ENCODE measurements around the gene ERLEC1. TPM values are rescaled to one million over a fixed set of nuclear protein-coding genes. Genes with fewer than 3 reads are reported as not detected.

ERLEC1 gene
- total RNA-seq, 1 donor from 2014 or later, result 54.2 TPM

- TF ChIP-seq EZH2 (IDR thresholded peaks at IDR 0.05; ENCODE audit: insufficient read depth, low read length), result no peak
- TF ChIP-seq CTCF (IDR thresholded peaks at IDR 0.05; ENCODE audit: insufficient read depth, low read depth, low read length), result no peak
- H3K27ac Mint-ChIP-seq (ENCODE audit: unreplicated experiment), result no peak overlapping the region
- H3K4me3 Mint-ChIP-seq (ENCODE audit: unreplicated experiment), result no peak overlapping the region
- H3K27me3 Mint-ChIP-seq (ENCODE audit: low read depth, unreplicated experiment), result no peaks in the 10 kb centered on the region
- H3K36me3 ChIP-seq (ENCODE audit: insufficient read depth, low read length), result no peaks in the 10 kb centered on the region
- H3K9me3 ChIP-seq (ENCODE audit: insufficient read depth, low read depth, low read length), result no peaks in the 10 kb centered on the region
- no peaks in the 10 kb centered on the region for H3K27me3 ChIP-seq (ENCODE audit: insufficient read depth, low read length)
- H3K36me3 Mint-ChIP-seq (ENCODE audit: low read depth, unreplicated experiment), result peaks cover 11% of the 10 kb centered on the region
- DNase-seq (ENCODE audit: low read depth) (no peak), FAIRE-seq (no peak)
- no peak overlapping the region for H3K9ac ChIP-seq (ENCODE audit: low read length)
- H3K4me3 ChIP-seq (ENCODE audit: insufficient read depth, low read depth, low read length), result no peak overlapping the region
- H4K20me1 ChIP-seq (ENCODE audit: insufficient read depth, low read length), result no peaks in the 10 kb centered on the region
- H2AFZ ChIP-seq (ENCODE audit: low read depth, low read length), result no peak overlapping the region
- no peaks in the 10 kb centered on the region for H3K79me2 ChIP-seq (ENCODE audit: insufficient read depth, low read length)
- H3K4me1 Mint-ChIP-seq (ENCODE audit: low read depth, unreplicated experiment), result peaks cover 14% of the 10 kb centered on the region
- no peak overlapping the region for H3K4me2 ChIP-seq (ENCODE audit: low read length)
- H3K4me1 ChIP-seq (ENCODE audit: insufficient read depth, low read length), result no peaks in the 10 kb centered on the region
- no peak overlapping the region for H3K27ac ChIP-seq (ENCODE audit: low read depth, low read length)
- no peaks in the 10 kb centered on the region for H3K9me3 Mint-ChIP-seq (ENCODE audit: unreplicated experiment)
These were observed 47.8 kb upstream of the ERLEC1 start for GRCh38 chr2:53739032-53739431.

DNA sequence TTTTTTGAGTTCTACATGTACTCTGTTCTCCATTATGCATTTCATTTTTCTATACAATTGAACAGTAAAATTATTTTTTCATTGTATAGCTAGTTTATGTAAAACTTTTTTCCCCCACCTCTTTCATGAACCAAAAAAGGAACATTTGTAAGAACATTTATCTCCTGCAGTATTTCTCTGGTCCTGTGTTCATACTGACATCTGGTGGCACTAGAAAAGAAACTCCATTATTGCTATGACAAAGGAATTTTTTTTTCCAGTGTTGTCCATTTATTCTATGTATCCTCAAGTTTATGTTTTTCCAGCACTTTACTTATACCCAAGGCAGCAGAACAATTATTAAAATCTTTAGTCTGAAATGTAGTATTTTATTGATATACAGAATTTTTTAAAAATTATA, 46.7 kb upstream of the ERLEC1 start:
- Mint-ChIP-seq H3K36me3 (ENCODE audit: low read depth, unreplicated experiment) (peaks cover 5% of the 10 kb centered on the region), H3K4me3 (ENCODE audit: unreplicated experiment) (no peak overlapping the region), H3K27me3 (ENCODE audit: low read depth, unreplicated experiment) (no peaks in the 10 kb centered on the region), H3K27ac (ENCODE audit: unreplicated experiment) (no peak overlapping the region), H3K9me3 (ENCODE audit: unreplicated experiment) (no peaks in the 10 kb centered on the region), H3K4me1 (ENCODE audit: low read depth, unreplicated experiment) (peaks cover 8% of the 10 kb centered on the region)
- no peak overlapping the region for H3K27ac ChIP-seq (ENCODE audit: low read depth, low read length)
- no peaks in the 10 kb centered on the region for H3K4me1 ChIP-seq (ENCODE audit: insufficient read depth, low read length)
- H3K4me3 ChIP-seq (ENCODE audit: insufficient read depth, low read depth, low read length), result no peak overlapping the region
- no peaks in the 10 kb centered on the region for H3K79me2 ChIP-seq (ENCODE audit: insufficient read depth, low read length)
- H3K9ac ChIP-seq (ENCODE audit: low read length), result no peak overlapping the region
- no peak overlapping the region for H2AFZ ChIP-seq (ENCODE audit: low read depth, low read length)
- H3K9me3 ChIP-seq (ENCODE audit: insufficient read depth, low read depth, low read length), result no peaks in the 10 kb centered on the region
- H4K20me1 ChIP-seq (ENCODE audit: insufficient read depth, low read length), result no peaks in the 10 kb centered on the region
- H3K36me3 ChIP-seq (ENCODE audit: insufficient read depth, low read length), result no peaks in the 10 kb centered on the region
- H3K27me3 ChIP-seq (ENCODE audit: insufficient read depth, low read length), result no peaks in the 10 kb centered on the region
- H3K4me2 ChIP-seq (ENCODE audit: low read length), result no peak overlapping the region
- no peak for TF ChIP-seq EZH2 (IDR thresholded peaks at IDR 0.05; ENCODE audit: insufficient read depth, low read length)
- TF ChIP-seq CTCF (IDR thresholded peaks at IDR 0.05; ENCODE audit: insufficient read depth, low read depth, low read length), result peak; percentile 37
- FAIRE-seq, result no peak
- peak; percentile 35 for DNase-seq (ENCODE audit: low read depth)

- Histone ChIP-seq H3K4me2 (ENCODE audit: low read length) (no peak overlapping the region), H4K20me1 (ENCODE audit: insufficient read depth, low read length) (no peaks in the 10 kb centered on the region), H3K4me3 (ENCODE audit: insufficient read depth, low read depth, low read length) (no peak overlapping the region), H3K36me3 (ENCODE audit: insufficient read depth, low read length) (peaks cover 3% of the 10 kb centered on the region), H3K4me1 (ENCODE audit: insufficient read depth, low read length) (no peaks in the 10 kb centered on the region), H3K9me3 (ENCODE audit: insufficient read depth, low read depth, low read length) (no peaks in the 10 kb centered on the region), H2AFZ (ENCODE audit: low read depth, low read length) (no peak overlapping the region), H3K27ac (ENCODE audit: low read depth, low read length) (no peak overlapping the region), H3K79me2 (ENCODE audit: insufficient read depth, low read length) (no peaks in the 10 kb centered on the region), H3K9ac (ENCODE audit: low read length) (no peak overlapping the region), H3K27me3 (ENCODE audit: insufficient read depth, low read length) (no peaks in the 10 kb centered on the region)
- Mint-ChIP-seq H3K27ac (ENCODE audit: unreplicated experiment) (no peak overlapping the region), H3K9me3 (ENCODE audit: unreplicated experiment) (no peaks in the 10 kb centered on the region), H3K36me3 (ENCODE audit: low read depth, unreplicated experiment) (peaks cover 2% of the 10 kb centered on the region), H3K4me3 (ENCODE audit: unreplicated experiment) (no peak overlapping the region), H3K27me3 (ENCODE audit: low read depth, unreplicated experiment) (no peaks in the 10 kb centered on the region), H3K4me1 (ENCODE audit: low read depth, unreplicated experiment) (peaks cover 8% of the 10 kb centered on the region)
- no peak for DNase-seq (ENCODE audit: low read depth)
- TF ChIP-seq EZH2 (IDR thresholded peaks at IDR 0.05; ENCODE audit: insufficient read depth, low read length) (no peak), CTCF (IDR thresholded peaks at IDR 0.05; ENCODE audit: insufficient read depth, low read depth, low read length) (no peak)
- FAIRE-seq, result no peak
These were observed 42.3 kb upstream of the ERLEC1 start for GRCh38 chr2:53744395-53745065.

Measured in astrocyte (in vitro differentiated cells and primary cell).